HepG2 (cell line): ENCODE measurements around the gene TRPC4AP. TPM values are rescaled to one million over a fixed set of nuclear protein-coding genes. Genes with fewer than 3 reads are reported as not detected.

Experiments
- ATAC-seq: fragments of 200-7000 bp; cut with Tn5 transposase; 3 replicates; pipeline ENCODE4 v1.9.1; 2020; ENCODE audit warnings: mild to moderate bottlenecking, moderate library complexity
- BruUV-seq: library from RNA; stranded (reverse); fragments of 400-500 nt; replicated peaks from 2 replicates; lab custom pipeline; 2021; lab: Mats Ljungman, UMichigan
- CTCF ChIA-PET: fragments of 300-600 bp; formaldehyde crosslinking; extraction: SDS; loops from one replicate; lab custom pipeline; 2021; ENCODE audit warnings: low total read pairs, inconsistent platforms, low intra/inter-chr PET ratio; lab: Yijun Ruan, JAX
- POLR2A ChIA-PET: fragments of 350-600 bp; sonication (Branson Sonifier 250); formaldehyde crosslinking; loops from one replicate; lab custom pipeline; 2020; ENCODE audit warnings: antibody characterized with exemption, inconsistent platforms; lab: Yijun Ruan, JAX
- DNase-seq: peaks from one replicate; pipeline ENCODE4 v3.0.0-alpha.2; 2015; ENCODE audit warnings: low spot score
- FAIRE-seq: peaks from 3 replicates; lab custom pipeline; 2011; peaks lifted over from hg19 to GRCh38; lab: Jason Lieb, UNC
- H2AFZ ChIP-seq: one replicate; pipeline ENCODE4 v1.6.1; 2011; ENCODE audit warnings: low read length, inconsistent platforms
- H3K27ac ChIP-seq: fragments of 300-600 bp; 3 replicates; pipeline ENCODE4 v1.8.0; 2011; ENCODE audit warnings: mixed run types, mild to moderate bottlenecking, mixed read lengths, low read length, inconsistent platforms; ENCODE audit not compliant: insufficient read depth; ENCODE audit errors: extremely low read length
- H3K27me3 ChIP-seq, 2 experiments: fragments of 200-600 bp in 1 of 2; 2 replicates in 1 of 2; 3 replicates in 1 of 2; pipeline versions ENCODE4 v1.6.0 to v1.8.0; 2011; ENCODE audit warnings: low read length in 2 of 2, mild to moderate bottlenecking in 2 of 2, moderate library complexity in 2 of 2, inconsistent platforms in 1 of 2; ENCODE audit not compliant: insufficient read depth in 2 of 2, control insufficient read depth in 1 of 2
- H3K36me3 ChIP-seq, 2 experiments: fragments of 200-600 bp in 1 of 2; replicated peaks in 1 of 2; 2 replicates in 1 of 2; 3 replicates in 1 of 2; pipeline versions ENCODE4 v1.5.1 to v1.8.0; 2011; ENCODE audit warnings: low read length in 2 of 2, inconsistent platforms in 1 of 2; ENCODE audit not compliant: insufficient read depth in 2 of 2, control insufficient read depth in 1 of 2
- H3K4me1 ChIP-seq: 2 replicates; pipeline ENCODE4 v1.5.1; 2012; ENCODE audit warnings: low read length, inconsistent platforms; ENCODE audit not compliant: insufficient read depth
- H3K4me2 ChIP-seq: 2 replicates; pipeline ENCODE4 v1.6.0; 2011; ENCODE audit warnings: low read depth, low read length, inconsistent platforms
- H3K4me3 ChIP-seq, 3 experiments: fragments of 200-600 bp in 1 of 3; sonication (generic), shearing (Covaris generic) in 1 of 3; replicated peaks in 1 of 3; 2 replicates each; pipeline ENCODE4 v1.5.1; 2011 to 2016; ENCODE audit warnings: low read length in 3 of 3, inconsistent platforms in 2 of 3, low read depth in 2 of 3, mild to moderate bottlenecking in 2 of 3, control low read depth in 1 of 3, mixed read lengths in 1 of 3; ENCODE audit not compliant: insufficient read depth in 1 of 3
- H3K79me2 ChIP-seq: one replicate; pipeline ENCODE4 v1.6.1; 2011; ENCODE audit warnings: low read length, inconsistent platforms; ENCODE audit not compliant: insufficient read depth
- H3K9ac ChIP-seq: 2 replicates; pipeline ENCODE4 v1.6.0; 2011; ENCODE audit warnings: mild to moderate bottlenecking, low read depth, low read length, inconsistent platforms; ENCODE audit not compliant: insufficient read depth
- H3K9me3 ChIP-seq: 2 replicates; pipeline ENCODE4 v1.5.1; 2012; ENCODE audit warnings: mild to moderate bottlenecking, low read length
- H4K20me1 ChIP-seq: 2 replicates; pipeline ENCODE4 v1.6.0; 2011; ENCODE audit warnings: inconsistent platforms, mild to moderate bottlenecking, low read length, moderate library complexity; ENCODE audit not compliant: insufficient read depth
- ATF1 ChIP-seq: IDR thresholded peaks from 2 replicates; pipeline ENCODE4 v1.6.1; 2016; ENCODE audit warnings: mild to moderate bottlenecking, control low read depth
- HNF1A ChIP-seq, 2 experiments: sonication (generic) in 1 of 2; formaldehyde crosslinking in 1 of 2; IDR thresholded peaks; 2 replicates each; pipeline versions ENCODE4 v1.4.0 to v1.6.1; 2016 to 2020; ENCODE audit warnings: borderline replicate concordance in 1 of 2, low read depth in 1 of 2, mild to moderate bottlenecking in 1 of 2, missing genetic modification reagents in 1 of 2
- KDM5B ChIP-seq: sonication (generic); formaldehyde crosslinking; IDR thresholded peaks from 2 replicates; pipeline ENCODE4 v1.4.0; 2020; ENCODE audit warnings: missing genetic modification reagents, mild to moderate bottlenecking, borderline replicate concordance
- MBNL3 ChIP-seq: fragments of 250-450 bp; sonication (Bioruptor Pico); conservative IDR thresholded peaks from 2 replicates; pipeline ENCODE4 v1.8.0; 2022; ENCODE audit warnings: mild to moderate bottlenecking, inconsistent platforms
- NR1H2 ChIP-seq: sonication (generic); formaldehyde crosslinking; IDR thresholded peaks from 2 replicates; pipeline ENCODE4 v1.8.1; 2022; ENCODE audit warnings: low read depth, missing genetic modification reagents, borderline replicate concordance
- POLR2AphosphoS2 ChIP-seq: IDR thresholded peaks from 2 replicates; pipeline ENCODE4 v1.6.1; 2011; ENCODE audit warnings: low read depth, low read length, improper control_type of control experiment
- PRPF4 ChIP-seq: fragments of 200-400 bp; formaldehyde crosslinking; IDR thresholded peaks from 2 replicates; pipeline ENCODE4 v1.6.1; 2016; ENCODE audit warnings: low read length, low read depth; ENCODE audit not compliant: poor library complexity, severe bottlenecking
- XRCC5 ChIP-seq: fragments of 200-400 bp; formaldehyde crosslinking; optimal IDR thresholded peaks from 2 replicates; pipeline ENCODE3; 2017; ENCODE audit warnings: mild to moderate bottlenecking, low read length
- ZFP36L1 ChIP-seq: sonication (generic); formaldehyde crosslinking; IDR thresholded peaks from 2 replicates; pipeline ENCODE4 v1.8.0; 2022; ENCODE audit warnings: mild to moderate bottlenecking, missing genetic modification reagents, moderate library complexity
- ZNF281 ChIP-seq: sonication (generic); formaldehyde crosslinking; IDR thresholded peaks from 2 replicates; pipeline ENCODE4 v1.4.0; 2020; ENCODE audit warnings: missing genetic modification reagents, borderline replicate concordance
- ZNF724P ChIP-seq: sonication (generic); formaldehyde crosslinking; IDR thresholded peaks from 2 replicates; pipeline ENCODE4 v1.8.0; 2022; ENCODE audit warnings: missing genetic modification reagents, borderline replicate concordance
- ZNF841 ChIP-seq: sonication (generic); formaldehyde crosslinking; IDR thresholded peaks from 2 replicates; pipeline ENCODE4 v1.8.1; 2023; ENCODE audit warnings: missing genetic modification reagents, borderline replicate concordance
- WGBS: methylation state at CpG from one replicate; pipeline ENCODE4 v1.1.6; 2017; ENCODE audit warnings: low lambda C conversion rate; 5-methylcytosine and 5-hydroxymethylcytosine counted together
- in situ Hi-C: cut with HindIII; loops from 2 replicates; pipeline ENCODE4 v1.10.0; 2017; ENCODE audit warnings: low pct_unique_long_range_greater_than_20kb; ENCODE audit not compliant: extremely low pct_ligation_motif_present
- intact Hi-C: fragments of 100-400 bp; cut with micrococcal nuclease; formaldehyde crosslinking; loops from one replicate; pipeline ENCODE4 v1.10.0; 2022; ENCODE audit not compliant: unreplicated experiment
- polyA plus RNA-seq, 8 experiments: library from polyadenylated mRNA; depleted of rRNA in 3 of 8; stranded (reverse) in 7 of 8; unstranded in 1 of 8; fragments of >200 nt; fragmentation: Illumina TruSeq in 4 of 8; extraction: Trizol in 4 of 8; gene quantifications; 2 replicates each; pipeline versions ENCODE4 v1.2.1 to v1.2.3, GENCODE V29; 2011 to 2016; ENCODE audit warnings: low read depth in 4 of 8, missing spikeins in 1 of 8, mixed read lengths in 1 of 8; ENCODE audit not compliant: insufficient read depth in 1 of 8
- total RNA-seq, 5 experiments: library from RNA; depleted of rRNA; stranded (reverse); fragments of >200 nt; fragmentation: Illumina TruSeq; extraction: Trizol; gene quantifications; 2 replicates each; pipeline ENCODE4 v1.2.3, GENCODE V29; 2016; ENCODE audit warnings: low read depth in 1 of 5

Gene TRPC4AP
- total and polyA plus RNA-seq, 2 of the 13 experiments (the other 11 are each of a cell fraction or from before 2014, with no cell fraction given), result 136 to 137 TPM

- TF ChIP-seq HNF1A (IDR thresholded peaks at IDR 0.05; ENCODE audit: low read depth) (no peak), HNF1A (CRISPR knock-in tag; IDR thresholded peaks at IDR 0.05; ENCODE audit: borderline replicate concordance) (no peak), PRPF4 (no peak), NR1H2 (CRISPR knock-in tag) (no peak), XRCC5 (no peak), ATF1 (CRISPR knock-in tag) (no peak)
Observed at GRCh38 chr20:35077872-35078271, 14.7 kb downstream of the TRPC4AP start (continued).

- H2AFZ ChIP-seq, result no peak overlapping the region
- H3K9me3 ChIP-seq, result no peaks in the 10 kb centered on the region
- peaks cover 18 to 40% of the 10 kb centered on the region in 2 experiments for H3K36me3 ChIP-seq
- H3K4me2 ChIP-seq, result no peak overlapping the region
- H4K20me1 ChIP-seq, result peaks cover 43% of the 10 kb centered on the region
- H3K9ac ChIP-seq, result no peak overlapping the region
- FAIRE-seq (no peak), DNase-seq (no peak), ATAC-seq (no peak)
- POLR2A ChIA-PET, result no interaction called here
- BruUV-seq, result no TSS peak
- no peaks in the 10 kb centered on the region for H3K27me3 ChIP-seq
- WGBS, result over 99% methylated on average over 5 of the region's 5 CpGs
- TF ChIP-seq MBNL3 (CRISPR knock-in tag) (no peak), ZNF841 (CRISPR knock-in tag) (no peak), ZNF281 (no peak), ZFP36L1 (CRISPR knock-in tag) (no peak), ZNF724P (CRISPR knock-in tag) (no peak), KDM5B (CRISPR knock-in tag) (no peak), POLR2AphosphoS2 (no peak)
- CTCF ChIA-PET, result no interaction called here
- H3K79me2 ChIP-seq, result peaks cover 51% of the 10 kb centered on the region
- in situ Hi-C loops (no loop called here), intact Hi-C loops (no loop called here)
- no peak overlapping the region for H3K4me3 ChIP-seq
- no peak overlapping the region for H3K27ac ChIP-seq
- H3K4me1 ChIP-seq, result no peaks in the 10 kb centered on the region
Observed at GRCh38 chr20:35077341-35077740, 15.3 kb downstream of the TRPC4AP start.
